ENCODE data around the gene HNRNPL. TPM values are rescaled to one million over a fixed set of nuclear protein-coding genes. Genes with fewer than 3 reads are reported as not detected.
"Not testable (repeated sequence)": the region's sequence is repeated elsewhere in the genome, so short reads cannot be mapped to it uniquely, and the experiment has no call there.

The HNRNPL gene
- total RNA-seq, 1 donor from 2014 or later: 158 TPM

DNA sequence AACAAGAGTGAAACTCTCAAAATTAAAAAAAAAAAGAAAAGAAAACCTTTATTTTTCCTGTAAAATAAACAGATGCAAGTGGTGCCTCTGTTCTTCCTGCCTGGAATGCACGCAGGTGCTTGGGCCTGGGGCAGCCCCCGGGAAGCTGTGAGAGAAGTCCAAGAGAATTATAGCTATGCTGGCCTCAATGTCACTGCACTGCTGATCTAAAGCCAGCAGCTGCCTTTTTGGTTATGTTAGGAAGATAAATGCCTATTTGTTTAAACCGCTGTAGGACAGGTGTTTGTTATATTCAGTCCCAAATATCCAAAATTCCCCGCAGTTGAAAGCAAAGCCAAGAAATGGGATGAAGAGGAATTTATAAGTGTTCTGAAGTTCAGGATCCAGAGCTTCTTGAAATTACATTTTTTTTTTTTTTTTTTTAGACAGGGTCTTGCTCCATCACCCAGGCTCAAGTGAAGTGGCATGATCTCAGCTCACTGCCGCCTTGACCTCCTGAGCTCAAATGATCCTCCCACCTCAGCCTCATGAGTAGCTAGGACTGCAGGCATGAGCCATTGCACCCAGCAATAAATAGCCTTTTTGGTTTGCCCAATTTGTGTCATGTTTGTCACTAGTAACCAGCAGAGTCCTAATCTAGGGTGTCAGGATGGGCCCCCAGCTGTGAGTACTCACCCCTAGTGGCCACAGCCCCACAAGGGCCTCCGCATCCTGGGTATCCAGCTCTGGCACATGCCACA is 26.0 kb upstream of the HNRNPL start:
- DNase-seq (no peak), ATAC-seq (ENCODE audit: poor library complexity) (no peak)
- intact Hi-C loops (cut with DNase I): no loop called here

DNA sequence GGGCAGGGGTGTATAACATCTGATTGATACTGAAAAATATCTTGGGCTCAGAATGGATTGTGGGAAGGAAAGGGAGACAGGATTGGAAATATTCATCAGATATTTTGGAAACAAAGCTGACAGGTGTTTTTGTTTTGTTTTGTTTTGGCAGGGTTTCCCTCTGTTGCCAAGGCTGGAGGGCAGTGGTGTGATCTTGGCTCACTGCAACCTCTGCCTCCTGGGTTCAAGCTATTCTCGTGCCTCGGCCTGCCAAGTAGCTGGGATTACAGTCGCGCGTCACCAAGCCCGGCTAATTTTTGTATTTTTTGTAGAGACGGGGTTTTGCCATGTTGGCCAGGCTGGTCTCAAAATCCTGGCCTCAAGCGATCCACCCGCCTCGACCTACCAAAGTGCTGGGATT is 23.6 kb upstream of the HNRNPL start:
- intact Hi-C loops (cut with DNase I); DNase-seq; ATAC-seq (ENCODE audit: poor library complexity): not testable (repeated sequence)

DNA sequence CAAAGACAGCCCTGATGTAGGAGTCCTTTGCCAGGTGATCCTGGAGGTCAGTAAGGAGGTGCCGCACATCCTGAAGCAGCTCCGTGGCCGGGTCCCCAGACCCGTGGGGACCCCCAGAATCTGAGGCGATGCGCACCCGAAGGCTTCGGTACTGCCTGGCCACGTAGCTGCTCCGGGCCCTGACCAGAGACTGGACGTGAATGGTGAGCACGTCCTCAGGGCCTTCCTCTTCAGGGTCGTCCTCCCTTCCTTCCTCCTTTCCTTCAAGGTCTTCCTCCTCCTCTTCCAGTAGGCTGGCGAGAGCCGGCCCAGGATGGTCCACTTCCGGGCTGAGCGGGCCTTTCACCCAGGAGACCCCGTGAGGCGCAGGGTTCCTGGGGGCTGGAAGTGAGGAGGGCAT is 20.8 kb upstream of the HNRNPL start:
- intact Hi-C loops (cut with DNase I): no loop called here
- ATAC-seq (ENCODE audit: poor library complexity): peak; percentile 3

DNA sequence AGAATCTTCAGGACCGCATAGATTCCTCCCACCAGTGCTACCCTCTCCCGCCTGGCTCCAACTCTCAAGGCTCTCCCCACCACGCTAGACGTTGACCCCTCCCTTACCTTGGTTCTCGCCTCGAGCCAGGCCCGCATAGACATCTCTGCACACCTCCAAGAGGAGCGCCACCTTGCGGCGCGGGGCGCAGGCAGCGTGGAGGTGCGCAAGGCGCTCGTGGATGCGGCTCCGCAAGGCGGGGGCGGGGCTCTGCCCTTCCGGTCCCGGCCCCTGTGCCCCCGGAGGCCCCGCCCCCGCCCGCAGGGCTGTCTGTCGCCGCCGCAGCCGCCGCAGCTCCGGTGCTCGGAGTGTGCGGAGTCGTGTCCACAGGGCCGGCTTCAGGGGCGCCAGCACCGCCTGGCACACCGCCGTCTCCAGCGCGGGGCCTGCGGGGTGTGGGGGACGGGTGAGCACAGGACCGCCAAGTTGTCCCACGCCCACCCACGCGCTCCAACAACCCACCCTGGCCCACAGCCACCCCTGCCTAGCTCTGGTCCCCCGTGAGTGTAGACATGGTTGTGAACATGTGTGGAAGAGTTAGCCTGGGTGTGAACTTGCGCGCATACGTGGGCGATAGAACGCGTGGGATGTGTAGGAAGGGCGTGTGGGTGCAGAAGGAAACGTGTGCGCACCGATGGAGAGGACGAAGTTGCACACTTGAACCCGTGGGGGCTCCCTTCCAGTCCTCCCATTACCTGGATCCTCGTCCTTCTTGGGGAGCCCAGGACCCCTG is 20.2 kb upstream of the HNRNPL start:
- intact Hi-C loops (cut with DNase I): no loop called here
- DNase-seq: peak; percentile 95
- ATAC-seq (ENCODE audit: poor library complexity): peak; percentile 96

More for the DNA sequence above, 20.8 kb upstream of the HNRNPL start:
- DNase-seq: no peak

DNA sequence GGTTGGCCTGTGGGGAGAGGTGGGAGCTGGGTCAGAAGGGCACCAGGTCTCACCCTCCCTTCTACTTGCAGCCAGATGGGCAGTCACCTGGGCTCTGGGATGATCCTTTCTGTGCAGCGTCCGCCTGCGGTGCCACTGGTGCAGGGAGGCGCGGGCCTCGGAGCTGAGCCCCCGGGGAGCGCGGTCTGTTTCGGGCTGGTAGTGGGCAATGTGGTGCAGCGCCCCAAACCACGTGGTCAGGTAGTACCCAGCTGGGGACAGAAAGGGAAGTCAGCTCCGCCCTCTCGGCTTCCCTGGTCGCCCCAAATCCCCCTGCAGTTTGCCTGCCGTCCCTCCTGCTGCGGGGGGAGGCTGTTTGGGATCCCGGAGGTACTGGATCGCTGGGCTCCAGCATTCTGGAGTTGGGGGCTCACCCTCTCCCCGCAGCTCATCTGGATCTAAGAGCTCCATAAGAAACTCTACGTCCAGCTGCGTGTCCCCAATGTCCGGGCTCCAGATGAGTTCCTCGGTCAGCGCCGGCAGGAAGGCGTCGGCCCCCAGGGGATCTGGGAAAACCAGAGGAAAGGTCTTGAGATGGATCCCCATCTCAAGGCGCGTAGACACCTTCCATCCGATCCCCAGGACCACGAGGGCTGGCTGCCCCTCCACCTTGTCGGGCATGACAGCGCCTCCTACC is 19.5 kb upstream of the HNRNPL start:
- DNase-seq (no peak), ATAC-seq (ENCODE audit: poor library complexity) (peak; percentile 28)
- intact Hi-C loops (cut with DNase I): no loop called here

- ATAC-seq (ENCODE audit: poor library complexity): no peak
- intact Hi-C loops (cut with DNase I): no loop called here
- no peak for DNase-seq
These were observed 18.8 kb upstream of the HNRNPL start for GRCh38 chr19:38868551-38868950.

GRCh38 chr19:38867171-38867780 is 17.5 kb upstream of the HNRNPL start:
- intact Hi-C loops (cut with DNase I): no loop called here
- no peak for DNase-seq
- ATAC-seq (ENCODE audit: poor library complexity): no peak

DNA sequence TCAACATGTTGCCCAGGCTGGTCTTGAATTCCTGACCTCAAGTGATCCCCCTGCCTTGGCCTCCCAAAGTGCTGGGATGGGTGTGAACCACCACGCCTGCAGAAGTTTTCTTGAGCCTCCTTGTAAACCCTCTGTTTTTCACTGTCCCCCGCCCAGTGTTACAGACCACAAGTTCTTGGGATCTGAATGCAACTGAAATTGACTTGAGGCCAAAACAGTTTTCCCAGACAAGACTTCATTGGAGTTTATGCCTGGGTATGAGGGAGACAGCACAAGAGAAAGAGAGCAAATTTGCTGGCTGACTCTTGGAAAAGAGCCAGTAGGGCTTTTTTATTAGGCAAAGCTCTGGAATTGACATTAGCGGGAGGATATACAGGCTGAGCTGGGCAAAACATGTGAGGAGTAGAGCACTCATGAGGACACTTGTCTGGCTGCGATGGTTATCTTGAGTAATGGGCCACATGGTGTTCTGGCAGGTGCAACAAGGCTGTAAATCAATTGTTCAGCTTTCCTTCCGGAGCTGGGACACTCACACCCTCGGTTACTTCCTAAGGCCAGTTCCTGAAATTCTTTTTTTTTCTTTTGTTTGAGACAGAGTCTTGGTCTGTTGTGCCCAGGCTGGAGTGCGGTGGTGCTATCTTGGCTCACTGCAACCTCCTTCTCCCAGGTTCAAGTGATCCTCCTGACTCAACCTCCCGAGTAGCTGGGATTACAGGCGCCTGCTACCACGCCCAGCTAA is 12.7 kb upstream of the HNRNPL start:
- DNase-seq: no peak
- intact Hi-C loops (cut with DNase I): no loop called here
- ATAC-seq (ENCODE audit: poor library complexity): peak; percentile 82

DNA sequence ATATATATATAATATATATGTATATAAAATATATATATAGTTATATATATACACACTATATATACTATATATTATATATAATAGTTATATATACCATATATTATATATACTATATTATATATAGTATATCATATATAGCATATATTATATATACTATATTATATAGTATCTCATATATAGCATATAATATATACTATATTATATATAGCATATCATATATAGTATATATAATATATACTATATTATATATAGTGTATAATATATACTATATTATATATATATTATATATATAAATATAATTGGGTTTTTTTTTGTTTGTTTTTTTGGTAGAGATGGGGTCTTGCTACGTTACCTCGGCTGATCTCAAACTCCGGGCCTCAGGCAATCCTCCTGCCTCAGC is 11.6 kb upstream of the HNRNPL start:
- ATAC-seq (ENCODE audit: poor library complexity): no peak
- intact Hi-C loops (cut with DNase I): no loop called here
- DNase-seq: no peak

- intact Hi-C loops (cut with DNase I); DNase-seq; ATAC-seq (ENCODE audit: poor library complexity): not testable (repeated sequence)
These were observed 9.9 kb upstream of the HNRNPL start for GRCh38 chr19:38859631-38860204.

- intact Hi-C loops (cut with DNase I): no loop called here
- DNase-seq (no peak), ATAC-seq (ENCODE audit: poor library complexity) (no peak)
These were observed 7.0 kb upstream of the HNRNPL start for GRCh38 chr19:38856813-38857212.

- ATAC-seq (ENCODE audit: poor library complexity); DNase-seq; intact Hi-C loops (cut with DNase I): not testable (repeated sequence)
These were observed 6.0 kb upstream of the HNRNPL start for GRCh38 chr19:38855751-38856150.

- intact Hi-C loops (cut with DNase I); ATAC-seq (ENCODE audit: poor library complexity); DNase-seq: not testable (repeated sequence)
These were observed 5.2 kb upstream of the HNRNPL start for GRCh38 chr19:38854961-38855360.

DNA sequence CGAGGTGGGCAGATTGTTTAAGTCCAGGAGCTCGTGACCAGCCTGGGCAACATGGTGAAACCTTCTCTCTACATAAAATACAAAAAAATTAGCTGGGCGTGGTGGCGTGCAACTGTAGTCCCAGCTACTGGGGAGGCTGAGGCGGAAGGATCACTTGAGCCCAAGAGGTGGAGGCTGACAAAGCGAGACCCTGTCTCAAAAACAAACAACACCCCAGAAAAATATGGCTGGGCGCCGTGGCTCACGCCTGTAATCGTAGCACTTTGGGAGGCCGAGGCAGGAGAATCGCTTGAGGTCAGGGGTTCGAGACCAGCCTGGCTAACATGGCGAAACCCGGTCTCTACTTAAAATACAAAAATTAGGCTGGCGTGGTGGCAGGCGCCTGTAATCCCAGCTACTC is 3.4 kb upstream of the HNRNPL start:
- intact Hi-C loops (cut with DNase I): no loop called here
- ATAC-seq (ENCODE audit: poor library complexity): no peak
- DNase-seq: no peak

DNA sequence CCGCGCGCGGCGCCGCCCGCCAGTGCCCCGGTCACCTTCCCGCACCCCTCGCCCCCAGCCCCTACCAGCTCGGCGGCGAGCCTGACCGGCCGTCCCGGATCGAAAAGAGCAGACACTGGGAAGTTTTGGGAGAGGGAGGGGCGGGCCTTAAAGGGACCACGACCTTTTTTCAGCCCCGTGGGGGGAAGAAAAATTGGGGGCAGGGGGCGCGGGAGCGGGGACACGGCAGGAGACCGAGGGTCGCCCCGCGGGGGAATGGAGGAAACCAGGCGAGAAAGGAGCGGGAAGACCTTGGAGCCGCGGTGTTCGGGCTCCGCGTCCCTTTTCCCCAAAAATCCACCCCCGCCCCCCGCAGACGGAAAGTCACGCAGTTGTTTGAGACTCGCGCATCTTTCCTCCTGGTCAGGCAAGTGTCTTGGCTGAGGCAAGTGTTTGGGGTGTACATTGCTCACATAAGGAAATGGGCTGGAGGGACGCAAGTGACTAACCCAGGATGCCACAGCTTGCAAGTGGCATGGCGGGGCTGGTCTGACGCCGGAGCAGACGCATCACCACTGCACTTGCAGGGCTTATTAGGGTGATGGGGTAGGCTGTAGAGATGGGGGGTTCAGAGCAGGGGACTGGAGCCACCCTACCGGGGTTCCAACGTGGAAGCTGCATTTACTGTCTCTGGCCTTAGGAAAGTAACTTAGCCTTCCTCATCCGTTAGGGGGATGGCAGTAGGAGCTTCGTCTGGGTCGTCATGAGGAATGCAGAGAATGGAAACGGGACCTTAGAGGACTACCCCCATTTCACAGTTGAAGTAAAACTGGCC is 2.7 kb upstream of the HNRNPL start:
- intact Hi-C loops (cut with DNase I): no loop called here
- peak; percentile 73 for DNase-seq
- ATAC-seq (ENCODE audit: poor library complexity): no peak

DNA sequence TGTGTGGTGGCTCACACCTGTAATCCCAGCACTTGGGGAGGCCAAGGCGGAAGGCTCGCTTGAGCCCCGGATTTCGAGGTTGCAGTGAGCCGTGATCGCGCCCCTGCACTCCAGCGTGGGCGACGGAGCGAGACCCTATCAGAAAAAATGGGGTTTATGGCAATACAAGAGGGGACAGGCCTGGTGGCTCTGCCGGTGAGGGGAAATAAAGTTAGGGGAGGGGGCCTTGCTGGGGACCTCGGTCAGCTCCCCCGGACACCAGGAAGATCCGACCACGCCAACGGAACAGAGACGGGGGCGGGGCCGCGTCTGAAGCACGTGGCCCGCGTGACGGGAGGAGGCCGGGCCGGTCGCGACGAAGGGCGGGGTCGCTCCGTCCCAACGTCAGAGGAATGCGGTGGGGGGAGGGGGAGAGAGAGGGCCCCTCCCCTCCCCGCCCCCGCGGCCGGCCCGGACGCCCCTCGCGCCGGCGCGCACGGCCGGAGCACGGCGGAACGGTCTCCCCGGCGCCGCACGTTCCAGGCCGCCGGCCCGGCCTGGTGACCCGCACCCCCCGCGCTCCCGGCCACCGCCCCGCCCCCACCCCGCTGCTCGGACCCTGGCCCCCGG is 1.9 kb upstream of the HNRNPL start:
- intact Hi-C loops (cut with DNase I): no loop called here
- ATAC-seq (ENCODE audit: poor library complexity): peak; percentile 66
- peak; percentile 96 for DNase-seq

Data from Right ventricle myocardium superior (tissue), 1 donor.